ENCODE measurements around the gene SPATA21. TPM values are rescaled to one million over a fixed set of nuclear protein-coding genes. Genes with fewer than 3 reads are reported as not detected.

The SPATA21 gene
- polyA plus RNA-seq, 1 donor (not counting 4 experiments of a cell fraction or from before 2014, with no cell fraction given) = 0.04 TPM

DNA sequence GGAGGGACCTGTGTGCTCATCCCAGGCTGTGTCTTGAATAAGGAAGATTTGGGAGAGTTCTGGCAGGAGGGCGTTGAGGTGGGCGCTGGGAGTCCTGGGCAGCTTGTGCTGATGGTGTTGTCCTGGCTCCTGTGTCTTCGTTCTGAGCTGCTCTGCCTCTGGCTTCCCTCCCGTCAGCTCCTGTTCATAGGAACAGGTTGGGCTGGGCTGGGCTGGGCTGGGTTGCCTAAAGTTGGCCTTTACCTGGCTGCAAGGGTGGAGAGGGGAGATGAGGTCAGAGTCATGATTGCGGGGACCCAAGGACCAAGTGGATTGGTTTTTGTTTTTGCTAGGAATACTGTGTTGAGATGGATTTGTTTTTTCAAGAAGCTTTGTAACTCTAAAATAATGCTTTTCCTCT lies 12.4 kb upstream of the SPATA21 start:
- no peak for FAIRE-seq
- H3K79me2 ChIP-seq (ENCODE audit: control insufficient read depth, insufficient read depth, low read length) = peaks cover 35% of the 10 kb centered on the region
- H3K4me3 ChIP-seq (ENCODE audit: control insufficient read depth in 2 of 3, extremely low read depth in 1 of 3, insufficient read depth in 2 of 3, low read depth in 1 of 3, low read length in 3 of 3) = no peak overlapping the region
- no peak overlapping the region for H3K27ac ChIP-seq (ENCODE audit: control insufficient read depth, insufficient read depth, low read length)
- H3K9ac ChIP-seq (ENCODE audit: control insufficient read depth, extremely low read depth, insufficient read depth, low read length) = no peak overlapping the region
- no peaks in the 10 kb centered on the region for H4K20me1 ChIP-seq (ENCODE audit: control insufficient read depth, extremely low read depth, insufficient read depth, low read length)
- no peaks in the 10 kb centered on the region for H3K27me3 ChIP-seq (ENCODE audit: control insufficient read depth, extremely low read depth, insufficient read depth, low read length)
- no peak for DNase-seq (ENCODE audit: low read depth, low spot score)
- peaks cover 42 to 53% of the 10 kb centered on the region in 2 experiments for H3K36me3 ChIP-seq (ENCODE audit: control insufficient read depth in 2 of 2, extremely low read depth in 1 of 2, insufficient read depth in 2 of 2, low read length in 2 of 2)
- TF ChIP-seq, protein P1, sequence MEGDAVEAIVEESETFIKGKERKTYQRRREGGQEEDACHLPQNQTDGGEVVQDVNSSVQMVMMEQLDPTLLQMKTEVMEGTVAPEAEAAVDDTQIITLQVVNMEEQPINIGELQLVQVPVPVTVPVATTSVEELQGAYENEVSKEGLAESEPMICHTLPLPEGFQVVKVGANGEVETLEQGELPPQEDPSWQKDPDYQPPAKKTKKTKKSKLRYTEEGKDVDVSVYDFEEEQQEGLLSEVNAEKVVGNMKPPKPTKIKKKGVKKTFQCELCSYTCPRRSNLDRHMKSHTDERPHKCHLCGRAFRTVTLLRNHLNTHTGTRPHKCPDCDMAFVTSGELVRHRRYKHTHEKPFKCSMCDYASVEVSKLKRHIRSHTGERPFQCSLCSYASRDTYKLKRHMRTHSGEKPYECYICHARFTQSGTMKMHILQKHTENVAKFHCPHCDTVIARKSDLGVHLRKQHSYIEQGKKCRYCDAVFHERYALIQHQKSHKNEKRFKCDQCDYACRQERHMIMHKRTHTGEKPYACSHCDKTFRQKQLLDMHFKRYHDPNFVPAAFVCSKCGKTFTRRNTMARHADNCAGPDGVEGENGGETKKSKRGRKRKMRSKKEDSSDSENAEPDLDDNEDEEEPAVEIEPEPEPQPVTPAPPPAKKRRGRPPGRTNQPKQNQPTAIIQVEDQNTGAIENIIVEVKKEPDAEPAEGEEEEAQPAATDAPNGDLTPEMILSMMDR (optimal IDR thresholded peaks at IDR 0.05 in 1 of 3, IDR thresholded peaks at IDR 0.05 in 1 of 3, conservative IDR thresholded peaks at IDR 0.05 in 1 of 3; ENCODE audit: extremely low read depth in 1 of 3, insufficient read depth in 2 of 3, low read length in 3 of 3) = no peak
- no peak for TF ChIP-seq EZH2 (IDR thresholded peaks at IDR 0.05; ENCODE audit: low read length)
- no peak overlapping the region for H3K4me2 ChIP-seq (ENCODE audit: control insufficient read depth, extremely low read depth, insufficient read depth, low read depth, low read length)
- H2AFZ ChIP-seq (ENCODE audit: control insufficient read depth, low read length) = no peak overlapping the region
- H3K9me3 ChIP-seq (ENCODE audit: control insufficient read depth, low read depth, low read length) = no peaks in the 10 kb centered on the region
- dilution Hi-C loops (cut with MboI; ENCODE audit: extremely low pct_ligation_motif_present, low sequenced_read_pairs) = no loop called here
- no peaks in the 10 kb centered on the region for H3K9me1 ChIP-seq (ENCODE audit: control insufficient read depth, extremely low read depth, insufficient read depth, low read length)
- no peaks in the 10 kb centered on the region for H3K4me1 ChIP-seq (ENCODE audit: control insufficient read depth, extremely low read depth, insufficient read depth, low read length)

DNA sequence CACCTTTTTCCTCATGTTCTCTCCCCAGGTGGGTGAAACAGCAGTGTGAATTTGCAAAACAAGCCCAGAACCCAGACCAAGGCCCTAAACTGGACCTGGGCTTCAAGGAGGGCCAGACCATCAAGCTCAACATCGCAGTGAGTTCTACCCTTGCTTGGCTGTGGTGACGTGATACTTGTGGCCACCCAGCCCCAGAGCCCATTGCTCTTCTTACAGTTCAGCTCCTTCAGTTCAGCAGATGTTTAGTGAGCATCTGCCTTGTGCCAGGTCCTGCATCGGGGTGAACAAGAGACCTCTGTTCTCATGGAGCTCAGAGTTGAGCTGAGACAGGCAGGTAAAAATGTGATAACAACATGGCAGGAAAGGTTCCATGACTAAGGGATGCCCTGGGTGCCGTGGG lies 11.8 kb upstream of the SPATA21 start:
- Histone ChIP-seq H3K36me3 (ENCODE audit: control insufficient read depth in 2 of 2, extremely low read depth in 1 of 2, insufficient read depth in 2 of 2, low read length in 2 of 2) (peaks cover 45 to 57% of the 10 kb centered on the region in 2 experiments), H3K4me2 (ENCODE audit: control insufficient read depth, extremely low read depth, insufficient read depth, low read depth, low read length) (no peak overlapping the region), H3K9me1 (ENCODE audit: control insufficient read depth, extremely low read depth, insufficient read depth, low read length) (no peaks in the 10 kb centered on the region), H3K27ac (ENCODE audit: control insufficient read depth, insufficient read depth, low read length) (no peak overlapping the region), H2AFZ (ENCODE audit: control insufficient read depth, low read length) (no peak overlapping the region), H4K20me1 (ENCODE audit: control insufficient read depth, extremely low read depth, insufficient read depth, low read length) (no peaks in the 10 kb centered on the region), H3K27me3 (ENCODE audit: control insufficient read depth, extremely low read depth, insufficient read depth, low read length) (no peaks in the 10 kb centered on the region), H3K79me2 (ENCODE audit: control insufficient read depth, insufficient read depth, low read length) (peaks cover 40% of the 10 kb centered on the region), H3K4me1 (ENCODE audit: control insufficient read depth, extremely low read depth, insufficient read depth, low read length) (no peaks in the 10 kb centered on the region), H3K9me3 (ENCODE audit: control insufficient read depth, low read depth, low read length) (no peaks in the 10 kb centered on the region), H3K9ac (ENCODE audit: control insufficient read depth, extremely low read depth, insufficient read depth, low read length) (no peak overlapping the region), H3K4me3 (ENCODE audit: control insufficient read depth in 2 of 3, extremely low read depth in 1 of 3, insufficient read depth in 2 of 3, low read depth in 1 of 3, low read length in 3 of 3) (no peak overlapping the region)
- FAIRE-seq (no peak), DNase-seq (ENCODE audit: low read depth, low spot score) (no peak)
- dilution Hi-C loops (cut with MboI; ENCODE audit: extremely low pct_ligation_motif_present, low sequenced_read_pairs) = no loop called here
- no peak for TF ChIP-seq EZH2 (IDR thresholded peaks at IDR 0.05; ENCODE audit: low read length)
- TF ChIP-seq, protein P1 (optimal IDR thresholded peaks at IDR 0.05 in 1 of 3, IDR thresholded peaks at IDR 0.05 in 1 of 3, conservative IDR thresholded peaks at IDR 0.05 in 1 of 3; ENCODE audit: extremely low read depth in 1 of 3, insufficient read depth in 2 of 3, low read length in 3 of 3) = no peak
